Gastroesophageal sphincter (tissue), 4 donors: Measurements from ENCODE around the gene DAP. TPM values are rescaled to one million over a fixed set of nuclear protein-coding genes. Genes with fewer than 3 reads are reported as not detected.

Source experiments
- ATAC-seq: fragments of 150-250 bp; one replicate; pipeline ENCODE4 v1.9.1; 2016; ENCODE audit warnings: mild to moderate bottlenecking, moderate library complexity
- H3K27ac ChIP-seq, 4 donors: fragments of 200-600 bp; sonication (generic) in 3 of 4; 1 replicate in 3 of 4; 2 replicates in 1 of 4; pipeline ENCODE4 v1.5.1; 2016 to 2019
- H3K27me3 ChIP-seq: fragments of 200-600 bp; sonication (generic); one replicate; pipeline ENCODE4 v1.5.1; 2019
- H3K36me3 ChIP-seq, 2 donors: fragments of 200-600 bp; sonication (generic); one replicate each; pipeline ENCODE4 v1.5.1; 2019; ENCODE audit warnings: control low read depth in 1 of 2
- H3K4me1 ChIP-seq, 3 donors: fragments of 200-600 bp; sonication (generic); 1 replicate in 2 of 3; 2 replicates in 1 of 3; pipeline ENCODE4 v1.5.1; 2016 to 2019; ENCODE audit warnings: control low read depth in 2 of 3
- H3K4me3 ChIP-seq, 2 donors: fragments of 200-600 bp; sonication (generic); one replicate each; pipeline ENCODE4 v1.5.1; 2019; ENCODE audit warnings: mild to moderate bottlenecking in 1 of 2, moderate library complexity in 1 of 2
- H3K9me3 ChIP-seq, 3 donors: fragments of 200-600 bp; sonication (generic); one replicate each; pipeline ENCODE4 v1.5.1; 2017 to 2019; ENCODE audit warnings: control low read depth in 2 of 3
- CTCF ChIP-seq, 4 experiments: fragments of 200-600 bp in 2 of 4; fragments of 450-650 bp in 2 of 4; sonication (generic) in 1 of 4; IDR thresholded peaks; one replicate each; pipeline ENCODE4 v1.5.1; 2017 to 2019; ENCODE audit warnings: antibody characterized with exemption in 4 of 4, mild to moderate bottlenecking in 2 of 4, moderate library complexity in 2 of 4
- EP300 ChIP-seq: sonication (generic); formaldehyde crosslinking; IDR thresholded peaks from one replicate; pipeline ENCODE4 v1.6.1; 2017; ENCODE audit warnings: antibody characterized with exemption, mild to moderate bottlenecking
- POLR2A ChIP-seq, 2 donors: fragments of 450-650 bp; IDR thresholded peaks; one replicate each; pipeline ENCODE4 v1.6.1; 2017; ENCODE audit warnings: antibody characterized with exemption in 2 of 2, mild to moderate bottlenecking in 2 of 2, moderate library complexity in 1 of 2
- POLR2AphosphoS5 ChIP-seq: sonication (generic); formaldehyde crosslinking; IDR thresholded peaks from one replicate; pipeline ENCODE4 v1.6.1; 2017; ENCODE audit warnings: antibody characterized with exemption
- WGBS, 2 donors: methylation state at CpG; one replicate each; pipeline ENCODE4 v1.1.5; 2018; ENCODE audit warnings: low coverage in 1 of 2; 5-methylcytosine and 5-hydroxymethylcytosine counted together
- total RNA-seq, 4 donors: library from RNA; depleted of rRNA; stranded (reverse); fragments of >200 nt; gene quantifications; one replicate each; pipeline ENCODE4 v1.1.0, GENCODE V29; 2016

DAP gene
- total RNA-seq, 4 donors from 2014 or later, result 21.8 to 41.9 (median 36.0) TPM

GRCh38 chr5:10635257-10635866, 125.7 kb downstream of the DAP start:
- no peak for ATAC-seq

GRCh38 chr5:10634562-10634961, 126.5 kb downstream of the DAP start:
- no peaks in the 10 kb centered on the region for H3K4me1 ChIP-seq
- no peaks in the 10 kb centered on the region for H3K36me3 ChIP-seq
- H3K4me3 ChIP-seq, result no peak overlapping the region
- H3K27ac ChIP-seq, result no peak overlapping the region
- H3K9me3 ChIP-seq, result no peaks in the 10 kb centered on the region
- TF ChIP-seq EP300 (no peak), POLR2A (IDR thresholded peaks at IDR 0.05) (no peak), POLR2AphosphoS5 (no peak), CTCF (IDR thresholded peaks at IDR 0.05) (no peak)
- WGBS, 2 donors, result 80% methylated on average over 2 of the region's 2 CpGs; no CpG with 5 or more reads in 1 of the 2 donors
- peaks cover 73% of the 10 kb centered on the region for H3K27me3 ChIP-seq
- no peak for ATAC-seq

More at GRCh38 chr5:10635257-10635866, 125.7 kb downstream of the DAP start:
- no peaks in the 10 kb centered on the region for H3K9me3 ChIP-seq
- H3K27me3 ChIP-seq, result peaks cover 65% of the 10 kb centered on the region
- WGBS, 2 donors, result 57 to 65% methylated on average over 7 to 8 of the region's 10 CpGs
- no peak overlapping the region for H3K4me3 ChIP-seq
- TF ChIP-seq POLR2A (IDR thresholded peaks at IDR 0.05), result no peak
- no peak for TF ChIP-seq POLR2AphosphoS5
- TF ChIP-seq EP300, result no peak
- TF ChIP-seq CTCF (IDR thresholded peaks at IDR 0.05), result no peak
- H3K36me3 ChIP-seq, result no peaks in the 10 kb centered on the region
- H3K27ac ChIP-seq, result no peak overlapping the region
- no peaks in the 10 kb centered on the region for H3K4me1 ChIP-seq

GRCh38 chr5:10634050-10634449, 127.0 kb downstream of the DAP start:
- Histone ChIP-seq H3K4me3 (no peak overlapping the region), H3K27ac (no peak overlapping the region), H3K9me3 (no peaks in the 10 kb centered on the region), H3K27me3 (peaks cover 74% of the 10 kb centered on the region), H3K4me1 (no peaks in the 10 kb centered on the region), H3K36me3 (no peaks in the 10 kb centered on the region)
- TF ChIP-seq EP300 (no peak), POLR2A (IDR thresholded peaks at IDR 0.05) (no peak)
- WGBS, 2 donors, result 70 to 74% methylated on average over 2 to 4 of the region's 4 CpGs
- ATAC-seq, result no peak

- no peak for TF ChIP-seq POLR2A (IDR thresholded peaks at IDR 0.05)
- no peak for TF ChIP-seq POLR2AphosphoS5
- no peak for TF ChIP-seq EP300
- no peak for TF ChIP-seq CTCF (IDR thresholded peaks at IDR 0.05)
- WGBS, 2 donors, result 62 to 71% methylated on average over 9 to 27 of the region's 28 CpGs
- no peaks in the 10 kb centered on the region for H3K9me3 ChIP-seq
- no peak for ATAC-seq
- peaks cover 0 to 2% (median 0%) of the 10 kb centered on the region in 3 donors for H3K4me1 ChIP-seq
- no peaks in the 10 kb centered on the region for H3K36me3 ChIP-seq
- H3K27ac ChIP-seq, result no peak overlapping the region
- H3K27me3 ChIP-seq, result peaks cover 74% of the 10 kb centered on the region
- no peak overlapping the region for H3K4me3 ChIP-seq
These were observed 127.6 kb downstream of the DAP start for GRCh38 chr5:10633271-10634049.

- no peak for ATAC-seq
These were observed 128.8 kb downstream of the DAP start for GRCh38 chr5:10632110-10632761.

More at GRCh38 chr5:10632110-10632761, 128.8 kb downstream of the DAP start:
- Histone ChIP-seq H3K9me3 (no peaks in the 10 kb centered on the region), H3K4me3 (no peak overlapping the region), H3K27me3 (peaks cover 68% of the 10 kb centered on the region), H3K36me3 (no peaks in the 10 kb centered on the region), H3K27ac (no peak overlapping the region), H3K4me1 (peaks cover 0 to 15% (median 5%) of the 10 kb centered on the region in 3 donors)
- 62 to 67% methylated on average over 6 to 16 of the region's 23 CpGs for whole genome bisulfite sequencing, 2 donors
- TF ChIP-seq EP300 (no peak), POLR2A (IDR thresholded peaks at IDR 0.05) (no peak), CTCF (IDR thresholded peaks at IDR 0.05) (no peak), POLR2AphosphoS5 (no peak)
